Stimulated activated CD4-positive, alpha-beta T cell treated with anti-CD3 and anti-CD28 coated beads, TNF-alpha, amount 100 ng/mL, for 4 hours (primary cell): ENCODE results near the gene ZFYVE27.

Source experiments
- DNase-seq, 3 experiments: peaks; one replicate each; pipeline ENCODE4 v3.0.0-alpha.2; 2020; ENCODE audit warnings: low read depth in 3 of 3

ZFYVE27 gene

GRCh38 chr10:97768322-97769315 is 31.7 kb downstream of the ZFYVE27 start:
- DNase-seq: no peak

- no peak for DNase-seq
Observed at GRCh38 chr10:97770255-97770654, 33.3 kb downstream of the ZFYVE27 start.

- no peak for DNase-seq
Observed at GRCh38 chr10:97771055-97771891, 34.3 kb downstream of the ZFYVE27 start.

GRCh38 chr10:97771913-97772823 is 35.2 kb downstream of the ZFYVE27 start, which contains the start of gene SFRP5:
Gene SFRP5 (minus strand): TSS chr10:97771999. CDS start chr10:97771833, 166 bp downstream.
- no peak for DNase-seq

GRCh38 chr10:97773096-97773495 is 36.2 kb downstream of the ZFYVE27 start:
- DNase-seq: no peak

- DNase-seq: no peak
Observed at GRCh38 chr10:97774811-97775294, 37.9 kb downstream of the ZFYVE27 start.

GRCh38 chr10:97777143-97777542 is 40.2 kb downstream of the ZFYVE27 start:
- DNase-seq: no peak

- DNase-seq: no peak
Observed at GRCh38 chr10:97778452-97779302, 41.7 kb downstream of the ZFYVE27 start.

GRCh38 chr10:97779492-97779891 is 42.6 kb downstream of the ZFYVE27 start:
- no peak for DNase-seq

- no peak for DNase-seq
Observed at GRCh38 chr10:97779975-97780374, 43.0 kb downstream of the ZFYVE27 start.

GRCh38 chr10:97780841-97781617 is 44.1 kb downstream of the ZFYVE27 start:
- no peak for DNase-seq

GRCh38 chr10:97781618-97782331 is 44.8 kb downstream of the ZFYVE27 start:
- no peak for DNase-seq

GRCh38 chr10:97782455-97783228 is 45.7 kb downstream of the ZFYVE27 start:
- no peak for DNase-seq

- DNase-seq: no peak
Observed at GRCh38 chr10:97784200-97784810, 47.4 kb downstream of the ZFYVE27 start.

GRCh38 chr10:97785231-97785630 is 48.3 kb downstream of the ZFYVE27 start:
- DNase-seq: no peak

GRCh38 chr10:97785731-97786130 is 48.8 kb downstream of the ZFYVE27 start:
- DNase-seq: no peak
